Measurements from ENCODE around the gene LRPAP1. TPM values are rescaled to one million over a fixed set of nuclear protein-coding genes. Genes with fewer than 3 reads are reported as not detected.
"Not testable (repeated sequence)": the region's sequence is repeated elsewhere in the genome, so short reads cannot be mapped to it uniquely, and the experiment has no call there.

LRPAP1 gene
- total and polyA plus RNA-seq, 3 experiments from 2014 or later, result 89.0 to 140 (median 94.9) TPM

DNA sequence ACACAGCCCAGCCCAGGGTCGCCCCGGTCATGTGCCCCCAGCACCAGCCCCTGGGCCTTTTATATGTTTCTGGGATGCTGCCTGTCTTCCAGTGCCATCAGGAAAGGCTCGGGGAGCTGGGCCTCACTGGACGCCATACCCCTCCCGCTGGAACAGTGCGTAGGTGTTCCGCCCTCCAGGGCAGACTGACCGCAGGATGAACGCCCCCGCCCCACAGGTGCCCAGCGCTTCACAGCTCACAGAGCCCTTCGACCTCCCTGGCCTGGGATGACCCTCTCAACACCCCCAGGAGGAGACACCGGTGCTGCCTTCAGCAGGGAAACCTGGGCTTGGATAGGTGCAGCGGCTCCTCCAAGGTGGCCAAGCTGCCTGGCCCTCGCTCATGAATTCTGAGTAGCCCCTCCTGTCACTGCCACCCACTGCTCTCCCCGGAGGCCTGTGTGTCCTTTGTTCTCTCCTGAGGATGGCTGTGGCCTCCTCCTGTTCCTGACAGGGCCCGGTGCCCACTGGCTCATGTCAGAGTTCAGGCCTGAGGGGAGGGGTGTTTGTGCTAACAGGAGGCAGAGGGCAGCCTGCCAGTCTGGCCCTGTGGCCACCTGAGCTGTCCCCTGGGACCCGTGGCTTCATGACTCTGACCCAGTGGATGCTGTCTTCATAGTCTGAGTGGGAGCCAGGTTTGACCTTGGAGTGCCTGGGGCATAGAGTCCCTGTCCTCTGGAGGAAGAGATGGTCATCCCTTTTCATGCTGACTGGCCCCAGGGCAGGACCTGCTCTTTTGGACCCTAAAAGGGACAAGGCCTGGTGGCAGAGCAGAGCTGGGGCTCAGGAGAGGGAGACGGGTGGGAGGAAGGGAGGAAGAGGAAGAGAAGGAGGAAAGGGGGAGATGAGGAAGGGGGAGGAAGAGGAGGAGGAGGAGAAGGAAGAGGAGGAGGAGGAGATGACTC, 43.5 kb upstream of the LRPAP1 start:
- H3K36me3 Mint-ChIP-seq; H3K36me3 ChIP-seq (ENCODE audit: insufficient read depth, low read length); H3K27ac Mint-ChIP-seq; H3K4me1 ChIP-seq (ENCODE audit: insufficient read depth, low read length); H3K4me3 ChIP-seq (ENCODE audit: low read length); H3K27ac ChIP-seq (ENCODE audit: low read depth, low read length); H3K27me3 ChIP-seq (ENCODE audit: insufficient read depth, low read length, poor library complexity, severe bottlenecking); H3K9me3 Mint-ChIP-seq; H3K4me3 Mint-ChIP-seq; POLR2A ChIA-PET; H3K4me1 Mint-ChIP-seq; H3K9me3 ChIP-seq (ENCODE audit: low read length); DNase-seq; CTCF ChIA-PET: not testable (repeated sequence)
- H3K27me3 Mint-ChIP-seq, result peaks cover 10 to 11% of the 10 kb centered on the region in 2 donors

DNA sequence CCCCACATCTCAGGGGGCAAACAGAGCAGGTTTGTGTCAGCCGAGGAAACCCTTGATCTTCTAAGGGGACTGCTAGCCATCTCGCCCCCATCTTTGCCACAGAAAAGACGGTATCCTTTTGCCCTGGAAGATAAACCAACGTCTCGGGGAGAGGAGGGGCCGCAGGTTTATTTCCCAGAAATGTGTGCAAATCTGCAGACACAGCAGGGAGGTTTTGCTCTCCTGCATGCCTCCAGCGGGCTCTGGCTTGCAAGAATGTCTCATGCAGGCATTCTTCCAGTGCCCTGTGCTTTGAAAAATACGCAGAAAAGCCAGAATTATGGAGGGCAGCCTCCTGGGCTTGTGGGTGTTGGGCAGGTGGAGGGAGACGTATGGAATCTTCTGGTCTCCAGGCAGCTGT, 42.6 kb upstream of the LRPAP1 start:
- peaks cover 10 to 11% of the 10 kb centered on the region in 2 donors for H3K27me3 Mint-ChIP-seq

DNA sequence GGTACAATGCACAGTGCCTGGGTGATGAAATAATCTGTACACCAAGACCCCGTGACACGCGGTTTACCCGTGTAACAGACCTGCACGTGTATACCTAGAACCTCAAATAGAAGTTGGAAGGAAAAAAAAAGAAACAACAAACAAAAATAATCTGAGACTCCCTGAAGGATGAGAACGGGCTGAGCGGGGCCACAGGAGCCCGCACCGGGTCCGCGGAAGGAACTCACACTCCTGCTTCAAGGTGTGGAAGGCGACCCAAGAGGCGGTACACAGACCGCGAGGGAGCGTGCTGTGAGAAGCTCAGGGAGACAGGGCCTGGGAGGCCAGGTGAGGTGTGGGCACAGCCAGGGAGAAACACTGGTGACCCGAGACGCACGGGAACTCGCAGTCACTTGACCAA, 42.1 kb upstream of the LRPAP1 start:
- not testable (repeated sequence) for H3K9me3 ChIP-seq (ENCODE audit: low read length)

More for the DNA sequence above, 42.6 kb upstream of the LRPAP1 start:
- H3K27ac Mint-ChIP-seq; H3K27me3 ChIP-seq (ENCODE audit: insufficient read depth, low read length, poor library complexity, severe bottlenecking); H3K36me3 Mint-ChIP-seq; CTCF ChIA-PET; H3K4me1 ChIP-seq (ENCODE audit: insufficient read depth, low read length); H3K9me3 ChIP-seq (ENCODE audit: low read length); POLR2A ChIA-PET; H3K9me3 Mint-ChIP-seq; H3K4me1 Mint-ChIP-seq; H3K27ac ChIP-seq (ENCODE audit: low read depth, low read length); DNase-seq; H3K36me3 ChIP-seq (ENCODE audit: insufficient read depth, low read length); H3K4me3 ChIP-seq (ENCODE audit: low read length); H3K4me3 Mint-ChIP-seq: not testable (repeated sequence)

DNA sequence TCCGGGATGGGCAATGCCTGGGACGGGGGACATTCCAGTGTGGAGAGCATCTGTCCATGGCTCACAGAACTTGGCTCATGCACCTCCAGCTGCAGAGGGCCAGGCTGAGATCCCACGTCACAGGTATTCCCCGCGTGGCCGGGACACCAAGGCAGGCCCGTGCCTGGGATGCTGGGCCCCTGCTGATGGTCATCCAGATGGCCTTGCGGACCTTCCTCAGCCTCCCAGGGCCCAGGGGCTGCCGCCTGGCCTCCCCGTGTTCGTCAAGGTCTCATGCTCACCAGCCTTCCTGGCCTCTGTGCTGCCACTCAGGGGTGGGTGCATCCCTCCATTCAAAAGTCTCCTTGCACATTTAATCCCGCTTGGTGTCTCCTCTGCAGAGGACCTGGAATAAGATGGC, 40.9 kb upstream of the LRPAP1 start:
- Histone ChIP-seq H3K4me1 (ENCODE audit: insufficient read depth, low read length) (no peaks in the 10 kb centered on the region), H3K27ac (ENCODE audit: low read depth, low read length) (no peak overlapping the region), H3K36me3 (ENCODE audit: insufficient read depth, low read length) (no peaks in the 10 kb centered on the region), H3K27me3 (ENCODE audit: insufficient read depth, low read length, poor library complexity, severe bottlenecking) (no peaks in the 10 kb centered on the region), H3K4me3 (ENCODE audit: low read length) (no peak overlapping the region), H3K9me3 (ENCODE audit: low read length) (no peaks in the 10 kb centered on the region)
- CTCF ChIA-PET, result no interaction called here
- Mint-ChIP-seq H3K27ac (no peak overlapping the region), H3K27me3 (peaks cover 4 to 8% of the 10 kb centered on the region in 2 donors), H3K9me3 (no peaks in the 10 kb centered on the region), H3K36me3 (no peaks in the 10 kb centered on the region), H3K4me1 (no peaks in the 10 kb centered on the region), H3K4me3 (no peak overlapping the region)
- DNase-seq, result no peak
- POLR2A ChIA-PET, result no interaction called here

More for the DNA sequence above, 42.1 kb upstream of the LRPAP1 start:
- H3K27ac ChIP-seq (ENCODE audit: low read depth, low read length); H3K36me3 Mint-ChIP-seq; H3K4me1 ChIP-seq (ENCODE audit: insufficient read depth, low read length); H3K4me1 Mint-ChIP-seq; H3K4me3 ChIP-seq (ENCODE audit: low read length); H3K36me3 ChIP-seq (ENCODE audit: insufficient read depth, low read length); POLR2A ChIA-PET; H3K27ac Mint-ChIP-seq; H3K27me3 ChIP-seq (ENCODE audit: insufficient read depth, low read length, poor library complexity, severe bottlenecking); H3K9me3 Mint-ChIP-seq; H3K4me3 Mint-ChIP-seq; CTCF ChIA-PET; DNase-seq: not testable (repeated sequence)
- peaks cover 10 to 11% of the 10 kb centered on the region in 2 donors for H3K27me3 Mint-ChIP-seq

DNA sequence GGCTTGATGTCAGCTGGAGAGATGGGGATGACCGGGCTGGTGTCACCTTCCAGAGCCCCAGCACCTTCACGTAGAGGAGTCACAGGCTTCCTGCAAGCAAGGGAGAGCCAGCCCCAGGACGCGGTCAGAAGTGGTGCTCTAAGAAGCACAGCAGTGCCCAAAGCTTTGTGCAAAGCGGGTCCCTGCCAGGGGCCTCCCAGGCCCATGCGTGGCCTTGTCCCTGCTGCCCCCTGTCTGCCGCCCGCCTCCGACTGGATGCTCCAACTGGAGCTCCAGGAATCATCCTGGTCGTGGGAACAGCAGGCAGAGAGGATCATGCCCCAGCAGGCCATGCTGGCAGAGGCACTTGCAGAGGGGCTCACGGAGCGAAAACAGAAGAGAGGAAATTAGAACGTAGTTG, 40.1 kb upstream of the LRPAP1 start:
- Mint-ChIP-seq H3K36me3 (no peaks in the 10 kb centered on the region), H3K27me3 (peaks cover 4 to 8% of the 10 kb centered on the region in 2 donors), H3K4me3 (no peak overlapping the region), H3K4me1 (no peaks in the 10 kb centered on the region), H3K9me3 (no peaks in the 10 kb centered on the region), H3K27ac (no peak overlapping the region)
- no peak for DNase-seq
- Histone ChIP-seq H3K4me3 (ENCODE audit: low read length) (no peak overlapping the region), H3K9me3 (ENCODE audit: low read length) (no peaks in the 10 kb centered on the region), H3K4me1 (ENCODE audit: insufficient read depth, low read length) (no peaks in the 10 kb centered on the region), H3K27me3 (ENCODE audit: insufficient read depth, low read length, poor library complexity, severe bottlenecking) (no peaks in the 10 kb centered on the region), H3K36me3 (ENCODE audit: insufficient read depth, low read length) (no peaks in the 10 kb centered on the region), H3K27ac (ENCODE audit: low read depth, low read length) (no peak overlapping the region)
- ChIA-PET CTCF (no interaction called here), POLR2A (no interaction called here)

DNA sequence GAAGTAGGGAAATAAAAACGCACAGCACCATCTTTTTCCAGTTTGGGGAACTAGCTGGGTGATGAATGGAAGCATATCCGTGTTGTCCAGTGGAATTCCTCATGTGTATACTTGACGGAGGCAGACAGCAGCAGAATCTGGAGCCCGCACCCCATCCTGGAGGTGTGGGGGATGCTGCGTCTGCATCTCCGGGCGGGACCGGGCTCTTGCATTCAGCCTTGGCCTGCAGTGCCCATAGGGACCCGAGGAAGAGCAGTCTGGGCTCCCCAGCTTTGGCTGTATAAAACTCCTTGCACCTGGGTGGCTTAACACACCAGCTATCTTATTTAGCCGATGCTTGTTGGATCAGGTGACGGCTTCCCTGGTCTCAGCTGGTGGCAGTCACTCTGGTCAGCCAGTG, 39.7 kb upstream of the LRPAP1 start:
- H3K9me3 ChIP-seq (ENCODE audit: low read length), result no peaks in the 10 kb centered on the region
- Mint-ChIP-seq H3K4me1 (no peaks in the 10 kb centered on the region), H3K27ac (no peak overlapping the region), H3K9me3 (no peaks in the 10 kb centered on the region), H3K4me3 (no peak overlapping the region), H3K27me3 (peaks cover 4 to 8% of the 10 kb centered on the region in 2 donors), H3K36me3 (no peaks in the 10 kb centered on the region)
- CTCF ChIA-PET, result no interaction called here
- no peaks in the 10 kb centered on the region for H3K36me3 ChIP-seq (ENCODE audit: insufficient read depth, low read length)
- POLR2A ChIA-PET, result no interaction called here
- H3K4me3 ChIP-seq (ENCODE audit: low read length), result no peak overlapping the region
- DNase-seq, result no peak
- no peak overlapping the region for H3K27ac ChIP-seq (ENCODE audit: low read depth, low read length)
- H3K27me3 ChIP-seq (ENCODE audit: insufficient read depth, low read length, poor library complexity, severe bottlenecking), result no peaks in the 10 kb centered on the region
- no peaks in the 10 kb centered on the region for H3K4me1 ChIP-seq (ENCODE audit: insufficient read depth, low read length)

DNA sequence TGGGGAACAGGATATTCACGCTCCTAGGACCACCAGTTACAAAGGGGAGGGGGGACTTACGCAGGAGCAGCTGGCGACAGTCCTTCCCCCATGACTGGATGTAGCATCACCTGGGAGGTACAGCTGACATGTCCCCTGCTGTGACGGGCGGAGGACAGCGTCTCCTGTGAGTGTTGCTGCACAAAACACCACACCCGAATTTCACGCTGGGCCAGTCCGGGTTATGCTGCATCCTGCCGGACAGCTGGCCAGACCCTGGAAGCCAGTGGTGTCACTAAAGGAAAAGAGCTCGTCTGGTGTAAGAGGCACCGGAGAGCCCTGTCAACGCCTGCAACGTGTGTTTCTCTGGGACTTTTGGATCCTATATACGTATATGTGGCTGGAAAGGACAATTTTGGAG, 38.7 kb upstream of the LRPAP1 start:
- H3K4me1 ChIP-seq (ENCODE audit: insufficient read depth, low read length); H3K4me3 Mint-ChIP-seq; H3K36me3 ChIP-seq (ENCODE audit: insufficient read depth, low read length); DNase-seq; CTCF ChIA-PET; POLR2A ChIA-PET; H3K27ac ChIP-seq (ENCODE audit: low read depth, low read length); H3K4me1 Mint-ChIP-seq; H3K36me3 Mint-ChIP-seq; H3K27ac Mint-ChIP-seq; H3K9me3 Mint-ChIP-seq; H3K27me3 ChIP-seq (ENCODE audit: insufficient read depth, low read length, poor library complexity, severe bottlenecking); H3K4me3 ChIP-seq (ENCODE audit: low read length); H3K27me3 Mint-ChIP-seq; H3K9me3 ChIP-seq (ENCODE audit: low read length): not testable (repeated sequence)

DNA sequence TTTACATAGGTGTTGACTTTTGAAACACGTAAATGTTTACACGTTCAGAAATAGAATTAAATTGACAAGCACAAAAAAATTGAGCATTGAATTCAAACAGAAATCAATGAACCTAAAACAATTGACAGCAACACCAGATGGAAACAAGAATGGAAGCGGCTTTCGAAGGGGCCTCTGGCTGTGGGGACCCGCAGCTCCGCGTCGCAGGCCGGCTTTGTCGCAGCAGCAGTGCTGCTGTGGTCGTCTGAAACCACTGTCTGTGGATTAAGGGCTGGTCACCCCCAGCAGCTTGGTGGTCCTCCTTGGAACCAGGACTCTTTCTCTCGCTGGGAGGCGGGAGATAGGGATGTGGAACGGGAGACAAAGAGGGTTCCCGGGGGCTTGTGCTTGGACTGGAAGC, 37.4 kb upstream of the LRPAP1 start:
- H3K4me1 Mint-ChIP-seq; H3K9me3 ChIP-seq (ENCODE audit: low read length); H3K27me3 Mint-ChIP-seq; H3K4me1 ChIP-seq (ENCODE audit: insufficient read depth, low read length); H3K4me3 Mint-ChIP-seq; H3K9me3 Mint-ChIP-seq; POLR2A ChIA-PET; H3K36me3 ChIP-seq (ENCODE audit: insufficient read depth, low read length); H3K4me3 ChIP-seq (ENCODE audit: low read length); H3K27ac Mint-ChIP-seq; DNase-seq; CTCF ChIA-PET; H3K27me3 ChIP-seq (ENCODE audit: insufficient read depth, low read length, poor library complexity, severe bottlenecking); H3K36me3 Mint-ChIP-seq; H3K27ac ChIP-seq (ENCODE audit: low read depth, low read length): not testable (repeated sequence)

DNA sequence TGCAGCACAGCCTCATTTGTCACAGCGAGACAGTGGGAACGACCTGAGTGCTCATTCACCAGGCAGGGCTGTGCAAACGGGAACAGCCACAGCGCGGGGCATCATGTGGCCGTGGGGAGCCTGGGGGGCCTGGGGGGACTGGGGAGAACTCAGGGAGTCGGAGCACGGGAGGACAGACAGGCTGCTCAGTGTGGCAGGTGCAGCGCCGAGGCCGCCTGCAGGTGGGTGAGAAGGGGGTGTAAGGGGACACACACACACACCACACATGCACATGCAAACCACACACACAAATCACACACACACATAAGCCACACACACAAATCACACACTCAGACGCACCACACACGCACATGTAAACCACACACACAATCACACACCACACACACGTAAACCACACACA, 34.5 kb upstream of the LRPAP1 start:
- H3K9me3 Mint-ChIP-seq; POLR2A ChIA-PET; H3K36me3 ChIP-seq (ENCODE audit: insufficient read depth, low read length); H3K27ac Mint-ChIP-seq; H3K4me3 Mint-ChIP-seq; H3K4me3 ChIP-seq (ENCODE audit: low read length); H3K4me1 ChIP-seq (ENCODE audit: insufficient read depth, low read length); H3K4me1 Mint-ChIP-seq; H3K27me3 ChIP-seq (ENCODE audit: insufficient read depth, low read length, poor library complexity, severe bottlenecking); H3K36me3 Mint-ChIP-seq; CTCF ChIA-PET; H3K27ac ChIP-seq (ENCODE audit: low read depth, low read length); DNase-seq; H3K9me3 ChIP-seq (ENCODE audit: low read length); H3K27me3 Mint-ChIP-seq: not testable (repeated sequence)
